K562 (cell line): ENCODE measurements around the gene CALD1. TPM values are rescaled to one million over a fixed set of nuclear protein-coding genes. Genes with fewer than 3 reads are reported as not detected.

Experiments used
- ATAC-seq: fragments of 200-7000 bp; cut with Tn5 transposase; 3 replicates; pipeline ENCODE4 v1.9.1; 2020; ENCODE audit warnings: moderate library complexity
- BruUV-seq: library from RNA; stranded (reverse); fragments of 400-500 nt; replicated peaks from 2 replicates; lab custom pipeline; 2021; lab: Mats Ljungman, UMichigan
- CTCF ChIA-PET: fragments of 300-600 bp; formaldehyde crosslinking; extraction: SDS; loops from one replicate; lab custom pipeline; 2021; ENCODE audit warnings: low intra/inter-chr PET ratio; lab: Yijun Ruan, JAX
- POLR2A ChIA-PET: fragments of 300-600, 350-650 bp; sonication (Branson Sonifier 250); formaldehyde crosslinking; extraction: SDS; loops from one replicate; lab custom pipeline; 2021; ENCODE audit warnings: antibody characterized with exemption, inconsistent platforms; lab: Yijun Ruan, JAX
- DNase-seq, 4 experiments: peaks; one replicate each; pipeline versions ENCODE4 v3.0.0 to v3.0.0-alpha.2; 2011 to 2018; ENCODE audit warnings: low spot score in 3 of 4, mixed read lengths in 3 of 4; ENCODE audit errors: extremely low read depth in 1 of 4
- FAIRE-seq: peaks from 2 replicates; lab custom pipeline; 2011; peaks lifted over from hg19 to GRCh38; lab: Jason Lieb, UNC
- H2AFZ ChIP-seq: 2 replicates; pipeline ENCODE4 v1.6.0; 2011; ENCODE audit warnings: low read depth, low read length, control low read depth, inconsistent platforms
- H3K27ac ChIP-seq: fragments of 200-600 bp; 3 replicates; pipeline ENCODE4 v1.8.0; 2011; ENCODE audit warnings: low read depth, mild to moderate bottlenecking, control low read depth, inconsistent platforms, low read length, moderate library complexity, mixed read lengths; ENCODE audit errors: extremely low read depth
- H3K27me3 ChIP-seq, 2 experiments: fragments of 300-600 bp in 1 of 2; 2 replicates in 1 of 2; 3 replicates in 1 of 2; pipeline versions ENCODE4 v1.6.0 to v1.8.0; 2011; ENCODE audit warnings: inconsistent platforms in 2 of 2, low read length in 2 of 2, mild to moderate bottlenecking in 1 of 2, mixed read lengths in 1 of 2, moderate library complexity in 1 of 2; ENCODE audit not compliant: control insufficient read depth in 2 of 2, insufficient read depth in 2 of 2
- H3K36me3 ChIP-seq: fragments of 300-600 bp; 3 replicates; pipeline ENCODE4 v1.8.0; 2011; ENCODE audit warnings: mild to moderate bottlenecking, low read length, inconsistent platforms; ENCODE audit not compliant: control insufficient read depth, insufficient read depth
- H3K4me1 ChIP-seq, 2 experiments: fragments of 200-600 bp in 1 of 2; replicated peaks in 1 of 2; 2 replicates in 1 of 2; 3 replicates in 1 of 2; pipeline versions ENCODE4 v1.5.1 to v1.8.0; 2011; ENCODE audit warnings: inconsistent platforms in 2 of 2, low read length in 2 of 2, mild to moderate bottlenecking in 1 of 2, mixed read lengths in 1 of 2, moderate library complexity in 1 of 2; ENCODE audit not compliant: control insufficient read depth in 2 of 2, insufficient read depth in 2 of 2
- H3K4me2 ChIP-seq: 2 replicates; pipeline ENCODE4 v1.6.1; 2011; ENCODE audit warnings: low read length, control low read depth, inconsistent platforms, mixed read lengths; ENCODE audit not compliant: insufficient read depth
- H3K4me3 ChIP-seq: fragments of 200-600 bp; sonication (generic), shearing (Covaris generic); 2 replicates; pipeline ENCODE4 v1.5.1; 2016; ENCODE audit warnings: control low read depth, inconsistent platforms
- H3K79me2 ChIP-seq: fragments of 200-600 bp; 3 replicates; pipeline ENCODE4 v1.8.0; 2011; ENCODE audit warnings: low read length, inconsistent platforms; ENCODE audit not compliant: control insufficient read depth, insufficient read depth
- H3K9ac ChIP-seq, 2 experiments: 2 replicates each; pipeline versions ENCODE4 v1.6.0 to v1.6.1; 2011; ENCODE audit warnings: low read depth in 2 of 2, low read length in 2 of 2, control low read depth in 1 of 2, inconsistent platforms in 1 of 2, mild to moderate bottlenecking in 1 of 2, mixed read lengths in 1 of 2; ENCODE audit not compliant: insufficient read depth in 1 of 2
- H3K9me1 ChIP-seq: one replicate; pipeline ENCODE4 v1.6.0; 2011; ENCODE audit warnings: inconsistent platforms, mild to moderate bottlenecking, low read length, moderate library complexity; ENCODE audit not compliant: control insufficient read depth, insufficient read depth
- H3K9me3 ChIP-seq: replicated peaks from 2 replicates; pipeline ENCODE4 v1.5.1; 2011; ENCODE audit warnings: low read depth, low read length, inconsistent platforms; ENCODE audit not compliant: control insufficient read depth, insufficient read depth
- H4K20me1 ChIP-seq: replicated peaks from 2 replicates; pipeline ENCODE4 v1.6.1; 2011; ENCODE audit warnings: low read length, inconsistent platforms, mixed read lengths; ENCODE audit not compliant: control insufficient read depth, insufficient read depth
- BRD9 ChIP-seq: fragments of 450-650 bp; IDR thresholded peaks from 2 replicates; pipeline ENCODE4 v1.6.1; 2018; ENCODE audit warnings: low read depth; ENCODE audit not compliant: partially characterized antibody
- CREM ChIP-seq: IDR thresholded peaks from 2 replicates; pipeline ENCODE4 v1.6.1; 2014; ENCODE audit warnings: antibody characterized with exemption, low read depth
- FOSL1 ChIP-seq: fragments of 200-800 bp; sonication (Bioruptor generic); conservative IDR thresholded peaks from 2 replicates; pipeline ENCODE4 v1.6.1; 2016; ENCODE audit warnings: missing genetic modification characterization, missing compliant biosample characterization
- FOXJ3 ChIP-seq: sonication (generic); formaldehyde crosslinking; IDR thresholded peaks from 2 replicates; pipeline ENCODE4 v1.4.0; 2020; ENCODE audit warnings: mild to moderate bottlenecking, missing genetic modification reagents
- KAT8 ChIP-seq: fragments of 450-650 bp; IDR thresholded peaks from 2 replicates; pipeline ENCODE4 v1.6.1; 2016; ENCODE audit warnings: low read depth, mild to moderate bottlenecking
- MYBL2 ChIP-seq, 2 experiments: fragments of 450-650 bp in 1 of 2; sonication (generic) in 1 of 2; formaldehyde crosslinking in 1 of 2; IDR thresholded peaks; 2 replicates each; pipeline versions ENCODE4 v1.6.1 to v1.8.1; 2017 to 2022; ENCODE audit warnings: borderline replicate concordance in 1 of 2, inconsistent platforms in 1 of 2, low read depth in 1 of 2, mild to moderate bottlenecking in 1 of 2, missing genetic modification reagents in 1 of 2, moderate library complexity in 1 of 2
- PRDM10 ChIP-seq: fragments of 450-650 bp; IDR thresholded peaks from 2 replicates; pipeline ENCODE4 v1.6.1; 2018; ENCODE audit not compliant: partially characterized antibody
- RFX7 ChIP-seq: fragments of 250-450 bp; sonication (Bioruptor Pico); IDR thresholded peaks from 2 replicates; pipeline ENCODE4 v1.5.1; 2021; ENCODE audit warnings: mild to moderate bottlenecking
- SFPQ ChIP-seq: fragments of 200-400 bp; formaldehyde crosslinking; IDR thresholded peaks from 2 replicates; pipeline ENCODE4 v1.6.1; 2017; ENCODE audit warnings: mild to moderate bottlenecking, low read depth, low read length, moderate library complexity
- THRB ChIP-seq: fragments of 450-650 bp; formaldehyde crosslinking; conservative IDR thresholded peaks from 2 replicates; pipeline ENCODE4 v1.4.0; 2022; ENCODE audit warnings: mild to moderate bottlenecking, missing genetic modification characterization
- USF2 ChIP-seq: sonication (generic); formaldehyde crosslinking; IDR thresholded peaks from 2 replicates; pipeline ENCODE4 v1.5.0; 2020; ENCODE audit warnings: missing genetic modification reagents
- ZFP1 ChIP-seq: fragments of 450-650 bp; formaldehyde crosslinking; IDR thresholded peaks from 2 replicates; pipeline ENCODE4 v1.4.0; 2020; ENCODE audit warnings: mild to moderate bottlenecking, mixed read lengths
- ZNF263 ChIP-seq: sonication (generic); formaldehyde crosslinking; IDR thresholded peaks from 2 replicates; pipeline ENCODE4 v1.8.0; 2022; ENCODE audit warnings: mild to moderate bottlenecking, missing genetic modification reagents, borderline replicate concordance
- WGBS: fragments of 100-300 bp; shearing (Covaris generic); methylation state at CpG from one replicate; pipeline ENCODE4 v1.1.6; 2016; ENCODE audit warnings: low coverage, mixed read lengths; ENCODE audit not compliant: insufficient coverage; ENCODE audit errors: missing lambda C conversion rate; 5-methylcytosine and 5-hydroxymethylcytosine counted together
- in situ Hi-C: fragments of 300-500 bp; cut with MboI; formaldehyde crosslinking; loops from 4 replicates; pipeline ENCODE4 v1.15.0; 2018; ENCODE audit warnings: inconsistent platforms, mixed read lengths
- intact Hi-C: fragments of 100-400 bp; cut with micrococcal nuclease; formaldehyde crosslinking; loops from 2 replicates; pipeline ENCODE4 v1.14.2; 2022
- polyA plus RNA-seq, 8 experiments: library from polyadenylated mRNA; depleted of rRNA in 4 of 8; stranded (reverse) in 5 of 8; unstranded in 3 of 8; fragments of >200 nt; fragmentation: Nextera tagmentation in 2 of 8; fragmentation: Illumina TruSeq in 1 of 8; extraction: Ambion mirVana in 2 of 8; extraction: Trizol in 1 of 8; gene quantifications; 2 replicates each; pipeline versions ENCODE4 v1.2.1 to v1.2.3, GENCODE V29; 2011 to 2014; ENCODE audit warnings: inconsistent platforms in 1 of 8, missing spikeins in 1 of 8
- total RNA-seq, 7 experiments: library from RNA; depleted of rRNA in 6 of 7; stranded (reverse); fragments of >200 nt in 6 of 7; fragmentation: Illumina TruSeq in 2 of 7; extraction: Trizol in 2 of 7; gene quantifications; 2 replicates each; pipeline versions ENCODE4 v1.2.1 to v1.2.3, GENCODE V29; 2011 to 2021; ENCODE audit warnings: low replicate concordance in 1 of 7

CALD1 gene
- total and polyA plus RNA-seq, 9 of the 15 experiments (the other 6 are each of a cell fraction or from before 2014, with no cell fraction given) = 0.40 TPM; not detected in 8

- Histone ChIP-seq H3K4me2 (peak overlapping the region; percentile 19; the same call in 1 of the 2 replicates), H3K9me3 (no peaks in the 10 kb centered on the region), H3K27me3 (peaks cover 35 to 48% of the 10 kb centered on the region in 2 experiments; a peak in 4 of 5 replicates), H3K27ac (no peak overlapping the region), H3K9me1 (no peaks in the 10 kb centered on the region), H3K4me1 (peaks cover 0 to 4% of the 10 kb centered on the region in 2 experiments; a peak in 3 of 5 replicates), H3K9ac (no peak overlapping the region), H3K36me3 (no peaks in the 10 kb centered on the region), H3K4me3 (no peak overlapping the region), H3K79me2 (no peaks in the 10 kb centered on the region), H4K20me1 (no peaks in the 10 kb centered on the region; the same call in 1 of the 2 replicates), H2AFZ (no peak overlapping the region)
- ChIA-PET CTCF (interaction anchor here (0.6 kb wide), 1 partner anchor 195 kb away, joined by 3 read pairs; no protein-coding TSS in a partner anchor), POLR2A (interaction anchor here (0.7 to 1.5 kb wide), 2 partner anchors 9 to 189 kb away, joined by 3 to 5 read pairs; no protein-coding TSS in a partner anchor)
- no TSS peak for BruUV-seq
- ATAC-seq (peak; percentile 77), FAIRE-seq (no peak), DNase-seq (peak in 1 of 4 experiments; percentile 11)
- intact Hi-C loops (no loop called here), in situ Hi-C loops (no loop called here)
- 2% methylated on average over 16 of the region's 22 CpGs for WGBS
- TF ChIP-seq BRD9 = no peak
- no peak for TF ChIP-seq MYBL2 (IDR thresholded peaks at IDR 0.05; ENCODE audit: low read depth)
- TF ChIP-seq MYBL2 (CRISPR knock-in tag; IDR thresholded peaks at IDR 0.05; ENCODE audit: borderline replicate concordance) = no peak
- no peak for TF ChIP-seq SFPQ
- no peak for TF ChIP-seq ZNF263
- TF ChIP-seq USF2 (CRISPR knock-in tag) = 0 out of 2 replicates have a peak, but pooled peaks have one; percentile 46
- no peak for TF ChIP-seq ZFP1 (CRISPR knock-in tag)
- TF ChIP-seq THRB (CRISPR knock-in tag) = no peak
- no peak for TF ChIP-seq FOXJ3 (CRISPR knock-in tag)
- TF ChIP-seq RFX7 (CRISPR knock-in tag) = no peak
- TF ChIP-seq CREM = 0 out of 2 replicates have a peak, but pooled peaks have one; percentile 5
- TF ChIP-seq PRDM10 = peak; percentile 81
- no peak for TF ChIP-seq KAT8
- TF ChIP-seq FOSL1 (tag) = no peak
Measured at GRCh38 chr7:134891262-134891695, 111.8 kb downstream of the CALD1 start.
